Activated CD8-positive, alpha-beta memory T cell treated with anti-CD3 and anti-CD28 coated beads for 4 hours (primary cell): ENCODE measurements around the gene ABCC6.
"Not testable (repeated sequence)": the region's sequence is repeated elsewhere in the genome, so short reads cannot be mapped to it uniquely, and the experiment has no call there.

Source experiments
- DNase-seq, 2 donors: peaks; one replicate each; pipeline ENCODE4 v3.0.0-alpha.2; 2020; ENCODE audit warnings: low read depth in 2 of 2

Gene ABCC6

DNA sequence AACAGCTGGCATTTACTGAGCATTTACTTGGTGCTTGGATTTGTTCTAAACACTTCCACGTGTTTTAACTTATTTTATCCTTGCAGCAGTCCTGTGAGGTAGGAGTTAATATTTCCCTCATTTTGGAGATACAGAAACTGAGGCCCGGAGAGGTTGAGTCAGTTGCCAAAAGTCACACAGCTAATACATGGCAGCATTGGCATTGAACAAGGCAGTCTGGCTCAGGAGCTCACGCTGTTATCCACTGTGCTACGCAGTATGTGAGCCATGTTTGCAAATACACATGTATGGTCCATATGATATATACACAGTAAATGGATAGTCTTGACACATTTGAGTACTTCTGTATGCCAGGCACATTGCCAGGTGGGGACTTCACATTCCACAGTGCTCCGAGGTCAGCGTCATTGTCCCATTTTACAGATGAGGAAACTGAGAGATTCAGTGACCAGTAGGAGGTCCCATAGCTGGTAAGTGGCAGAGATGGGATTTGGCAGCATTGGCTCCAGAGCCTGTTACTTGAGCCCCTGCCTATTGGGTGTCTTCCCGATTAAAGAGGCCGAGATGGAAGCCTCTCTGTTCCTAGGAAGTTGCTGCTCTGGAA, 110.7 kb downstream of the ABCC6 start:
- DNase-seq, result no peak

DNA sequence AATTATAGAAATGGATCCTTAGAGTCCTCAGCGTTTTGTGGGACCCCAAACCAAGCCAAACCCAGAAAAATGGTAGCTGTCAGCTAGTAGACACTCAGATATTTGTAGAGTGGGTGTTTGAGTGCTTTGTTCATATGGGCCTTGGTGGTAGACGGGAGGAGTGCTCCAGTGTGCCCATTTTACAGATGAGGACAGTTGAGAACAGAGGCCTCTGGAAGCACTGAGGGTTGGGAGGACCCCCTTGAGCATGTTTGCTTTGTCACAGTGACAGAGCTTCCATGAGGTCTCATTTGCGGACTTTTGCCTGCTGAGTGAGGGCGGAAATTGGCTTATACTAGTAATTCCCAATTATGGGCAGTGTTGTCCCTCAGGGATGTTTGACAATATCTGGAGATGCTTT, 111.7 kb downstream of the ABCC6 start:
- DNase-seq, result no peak

DNA sequence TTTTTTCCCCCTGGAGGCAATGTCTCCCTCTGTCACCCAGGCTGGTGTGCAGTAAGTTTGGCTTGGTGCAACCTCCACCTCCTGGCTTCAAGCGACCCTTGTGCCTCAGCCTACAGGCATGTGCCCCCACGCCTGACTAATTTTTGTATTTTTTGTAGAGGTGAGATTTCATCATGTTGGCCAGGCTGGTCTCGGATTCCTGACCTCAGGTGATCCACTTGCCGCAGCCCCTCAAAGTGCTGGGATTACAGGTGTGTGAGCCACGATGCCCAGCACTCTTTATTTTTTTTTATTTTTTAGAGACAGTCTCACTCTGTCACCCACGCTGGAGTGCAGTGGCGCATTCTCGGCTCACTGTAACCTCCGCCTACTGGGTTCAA, 113.2 kb downstream of the ABCC6 start:
- DNase-seq, result no peak

DNA sequence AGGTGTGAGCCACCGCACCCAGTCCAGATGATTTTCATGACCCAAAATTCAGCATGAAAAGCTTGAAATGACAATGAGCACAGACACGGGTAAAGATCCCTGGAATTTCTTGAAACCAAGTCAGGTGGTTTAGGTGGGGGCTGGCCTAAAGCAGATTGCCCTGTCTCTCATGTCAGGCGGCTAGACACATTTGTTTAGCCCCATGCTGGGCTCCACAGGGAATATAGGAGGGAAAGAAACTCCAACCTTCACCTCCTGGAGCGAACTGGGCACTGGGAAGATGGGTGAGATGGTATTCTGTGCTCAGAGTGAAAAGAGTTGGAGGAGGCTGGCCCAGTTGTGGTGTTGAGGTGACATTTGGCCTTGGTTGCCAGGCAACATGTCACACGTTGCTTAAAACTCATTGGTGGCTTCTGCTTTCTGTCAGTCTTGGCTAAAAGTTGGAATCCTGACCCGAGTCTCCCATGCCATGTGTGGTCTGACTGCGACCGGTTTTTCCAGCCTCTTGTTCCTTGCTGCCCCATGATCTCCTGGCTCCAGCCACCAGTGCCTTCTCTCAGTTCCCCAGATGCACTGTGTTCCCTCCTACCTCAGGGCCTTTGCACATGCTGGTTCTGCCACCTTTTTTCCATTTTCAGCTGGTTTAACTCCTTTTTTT, 113.7 kb downstream of the ABCC6 start:
- DNase-seq, result no peak

DNA sequence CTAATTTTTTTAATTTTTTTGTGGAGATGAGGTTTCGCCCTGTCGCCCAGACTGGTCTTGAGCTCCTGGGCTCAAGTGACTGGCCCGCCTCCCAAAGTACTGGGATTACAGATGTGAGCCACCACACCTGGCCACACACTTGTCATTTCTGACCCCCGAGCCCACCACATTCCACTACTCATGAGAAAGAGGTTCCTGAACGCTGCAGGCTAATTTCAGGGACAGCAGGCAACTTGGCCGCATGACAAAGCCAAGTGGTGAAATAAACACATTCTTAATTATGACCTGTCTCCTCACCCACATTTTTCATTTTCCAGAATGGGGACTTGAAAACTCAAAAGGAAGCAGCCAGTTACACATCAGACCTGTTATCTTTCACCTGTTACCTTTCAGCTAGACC, 114.5 kb downstream of the ABCC6 start:
- DNase-seq, result no peak

DNA sequence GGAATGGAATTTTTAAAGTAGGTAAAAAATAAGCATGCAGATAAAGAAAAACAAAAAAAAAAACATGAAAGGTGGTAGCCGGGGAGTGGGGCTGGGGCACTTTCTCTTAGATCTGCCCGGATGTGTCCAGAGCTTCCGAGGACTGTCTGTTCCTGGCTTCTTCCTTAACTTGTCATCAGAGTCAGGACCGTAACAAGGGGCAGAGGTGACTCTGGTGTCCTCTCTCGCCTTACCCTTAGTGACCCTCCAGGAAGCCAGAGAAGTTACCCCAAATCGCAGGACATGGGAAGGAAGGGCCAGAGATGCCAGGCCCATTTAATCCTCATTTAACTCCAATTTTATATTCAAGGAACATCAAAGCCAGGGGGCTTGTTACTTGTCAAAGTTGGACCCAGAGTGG, 115.5 kb downstream of the ABCC6 start:
- no peak for DNase-seq

DNA sequence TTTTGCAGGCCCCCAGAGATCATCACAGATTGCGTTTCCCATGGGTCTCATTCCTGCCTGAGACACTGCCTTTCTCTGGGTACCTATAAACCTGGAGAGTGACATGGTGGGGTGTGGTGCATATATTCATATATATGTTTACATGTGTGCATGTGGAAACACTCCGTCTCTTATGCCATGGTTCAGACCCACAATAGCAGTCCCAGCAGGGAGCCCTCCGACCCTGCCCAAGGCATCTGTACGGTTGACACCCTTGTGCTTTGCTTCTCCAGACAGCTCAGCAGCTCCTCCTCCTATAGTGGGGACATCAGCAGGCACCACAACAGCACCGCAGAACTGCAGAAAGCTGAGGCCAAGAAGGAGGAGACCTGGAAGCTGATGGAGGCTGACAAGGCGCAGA, 116.8 kb downstream of the ABCC6 start:
- DNase-seq, result no peak

DNA sequence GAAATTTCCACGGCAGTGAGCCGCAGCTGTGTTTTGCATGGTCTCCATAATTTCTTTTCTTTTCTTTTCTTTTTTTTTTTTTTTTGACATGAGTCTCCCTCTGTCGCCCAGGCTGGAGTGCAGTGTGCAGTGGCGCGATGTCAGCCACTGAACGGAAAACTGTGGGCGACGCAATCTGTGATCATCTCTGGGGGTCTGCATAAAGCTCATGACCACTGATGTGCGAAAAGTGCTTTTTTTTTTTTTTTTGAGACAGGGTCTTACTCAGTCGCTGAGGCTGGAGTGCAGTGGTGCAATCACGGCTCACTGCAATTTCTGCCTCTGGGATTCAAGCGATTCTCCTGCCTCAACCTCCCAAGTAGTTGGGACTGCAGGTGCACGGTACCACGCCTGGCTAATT, 117.6 kb downstream of the ABCC6 start:
- DNase-seq, result no peak

DNA sequence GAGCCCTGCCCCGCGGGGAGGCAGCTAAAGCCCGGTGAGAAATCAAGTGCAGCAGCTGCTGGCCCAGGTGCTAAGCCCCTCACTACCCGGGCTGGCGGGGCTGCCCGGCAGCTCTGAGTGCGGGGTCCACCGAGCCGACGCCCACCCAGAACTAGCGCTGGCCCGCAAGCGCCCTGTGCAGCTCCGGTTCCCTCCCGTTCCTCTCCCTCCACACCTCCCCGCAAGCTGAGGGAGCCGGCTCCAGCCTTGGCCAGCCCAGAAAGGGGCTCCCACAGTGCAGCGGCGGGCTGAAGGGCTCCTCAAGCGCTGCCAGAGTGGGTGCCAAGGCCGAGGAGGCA, 118.5 kb downstream of the ABCC6 start:
- not testable (repeated sequence) for DNase-seq

DNA sequence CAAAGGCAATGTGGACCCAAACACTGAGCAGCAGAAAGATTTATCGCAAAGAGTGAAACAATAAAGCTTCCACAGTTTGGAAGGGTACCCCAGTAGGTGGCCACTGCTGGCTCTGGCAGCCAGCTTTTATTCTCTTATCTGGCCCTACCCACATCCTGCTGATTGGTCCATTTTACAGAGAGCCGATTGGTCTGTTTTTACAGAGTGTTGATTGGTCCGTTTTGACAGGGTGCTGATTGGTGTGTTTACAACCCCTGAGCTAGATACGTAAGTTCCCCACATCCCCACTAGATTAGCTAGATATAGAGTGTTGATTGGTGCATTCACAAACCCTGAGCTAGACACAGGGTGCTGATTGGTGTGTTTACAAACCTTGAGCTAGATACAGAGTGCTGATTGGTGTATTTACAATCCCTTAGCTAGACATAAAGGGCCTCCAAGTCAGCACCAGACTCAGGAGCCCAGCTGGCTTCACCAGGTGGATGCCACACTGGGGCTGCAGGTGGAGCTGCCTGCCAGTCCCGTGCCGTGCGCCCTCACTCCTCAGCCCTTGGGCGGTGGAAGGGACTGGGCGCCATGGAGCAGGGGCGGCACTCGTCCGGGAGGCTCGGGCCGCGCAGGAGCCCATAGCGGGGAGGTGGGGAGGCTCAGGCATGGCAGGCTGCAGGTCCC, 119.0 kb downstream of the ABCC6 start:
- not testable (repeated sequence) for DNase-seq

DNA sequence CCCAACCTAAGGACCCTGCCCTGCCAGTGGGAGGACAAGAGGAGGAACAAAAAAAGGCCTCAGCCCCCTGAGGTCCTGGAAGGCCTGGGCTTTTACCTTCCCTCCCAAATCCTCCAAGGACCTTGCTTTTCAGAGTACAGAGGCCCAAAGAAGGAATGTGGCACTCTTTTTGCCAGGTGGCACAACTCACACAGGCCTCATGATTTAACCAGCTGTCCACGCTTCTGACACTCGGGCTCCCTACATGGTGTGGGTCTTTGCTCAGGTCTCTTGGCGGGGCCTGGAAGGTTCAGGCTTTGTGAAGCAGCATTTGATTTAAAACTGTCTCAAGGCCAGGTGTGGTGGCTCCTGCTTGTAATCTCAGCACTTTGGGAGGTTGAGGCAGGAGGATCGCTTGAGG, 120.6 kb downstream of the ABCC6 start:
- DNase-seq, result no peak

DNA sequence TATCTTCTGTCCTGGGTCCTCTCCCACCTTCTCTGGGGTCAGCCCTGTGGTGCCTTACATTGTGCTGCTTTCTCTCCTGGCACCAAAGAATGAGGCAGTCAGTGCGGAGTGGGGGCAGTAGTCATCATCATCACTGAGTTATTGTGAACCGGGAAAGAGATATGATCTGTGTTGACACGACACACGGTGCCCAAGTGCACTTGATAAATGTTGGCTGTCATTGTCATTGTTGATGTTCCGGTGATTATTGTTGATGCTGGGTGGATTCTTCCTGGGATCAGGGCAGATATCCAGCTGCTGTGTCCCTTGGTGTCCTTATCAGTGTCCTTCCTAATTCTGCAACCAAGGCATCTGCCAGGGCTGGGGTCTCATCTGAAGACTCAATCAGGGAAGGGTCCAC, 121.7 kb downstream of the ABCC6 start:
- no peak for DNase-seq

DNA sequence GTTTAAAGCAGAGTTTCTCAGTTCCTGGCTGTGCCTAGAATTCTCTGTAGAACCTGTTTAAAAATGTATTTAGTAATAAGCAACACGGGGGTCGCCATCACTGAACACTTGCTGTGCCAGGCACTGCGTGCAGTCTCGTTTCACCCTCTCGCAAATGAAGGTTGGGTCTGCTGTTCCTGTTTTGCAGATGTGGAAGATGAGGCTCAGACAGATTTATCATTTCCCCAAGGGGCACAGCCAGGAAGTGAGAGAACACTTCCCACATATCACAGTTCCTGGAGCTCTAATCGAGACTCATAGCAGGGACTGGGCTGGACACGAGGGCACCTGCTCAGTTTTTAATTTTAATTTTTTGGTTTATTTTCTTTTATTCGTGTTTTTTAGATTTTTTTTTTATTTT, 122.7 kb downstream of the ABCC6 start:
- DNase-seq, result no peak

DNA sequence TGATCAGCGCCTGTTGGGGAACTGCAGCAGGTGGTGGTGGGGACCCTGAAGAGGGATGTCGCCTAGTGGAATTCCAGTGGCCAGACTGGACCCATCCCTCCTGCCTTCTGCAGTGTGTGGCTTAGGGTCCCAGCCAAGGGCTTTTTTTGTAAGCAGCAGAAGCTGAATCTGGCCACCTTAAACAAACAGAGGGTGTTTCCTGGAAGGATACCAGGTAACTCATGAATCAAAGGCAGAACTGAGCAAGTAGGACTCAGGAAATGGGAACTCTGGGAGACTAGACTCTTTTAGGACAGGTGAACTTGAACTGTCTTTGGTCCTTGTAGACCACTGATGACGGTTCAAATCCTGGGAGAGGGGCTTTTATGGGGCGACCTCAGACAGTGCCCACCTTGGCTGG, 124.0 kb downstream of the ABCC6 start:
- no peak for DNase-seq
